Fibroblast of gingiva (primary cell): Measurements from ENCODE around the gene CFAP210.
"Not testable (repeated sequence)": the region's sequence is repeated elsewhere in the genome, so short reads cannot be mapped to it uniquely, and the experiment has no call there.

Experiments used
- DNase-seq: peaks from one replicate; pipeline ENCODE4 v3.0.0-alpha.2; 2011; ENCODE audit warnings: low read depth

The CFAP210 gene

GRCh38 chr2:169623235-169623634 lies 71.0 kb downstream of the CFAP210 start:
- DNase-seq: no peak

- no peak for DNase-seq
These were observed 73.7 kb downstream of the CFAP210 start for GRCh38 chr2:169620509-169620908.

GRCh38 chr2:169619946-169620345 lies 74.3 kb downstream of the CFAP210 start:
- peak; percentile 42 for DNase-seq

GRCh38 chr2:169615982-169616381 lies 78.2 kb downstream of the CFAP210 start:
- not testable (repeated sequence) for DNase-seq

- DNase-seq: no peak
These were observed 80.3 kb downstream of the CFAP210 start for GRCh38 chr2:169613876-169614275.

GRCh38 chr2:169609264-169609663 lies 84.9 kb downstream of the CFAP210 start:
- no peak for DNase-seq

GRCh38 chr2:169599568-169599967 lies 94.6 kb downstream of the CFAP210 start:
- DNase-seq: no peak

- no peak for DNase-seq
These were observed 95.2 kb downstream of the CFAP210 start for GRCh38 chr2:169598982-169599381.

GRCh38 chr2:169596546-169596945 lies 97.7 kb downstream of the CFAP210 start:
- not testable (repeated sequence) for DNase-seq
